SHP77 treated with DMSO at 0.1 percent for 48 hours (cell line): ENCODE results near the gene RPL32.
"Not testable (repeated sequence)": the region's sequence is repeated elsewhere in the genome, so short reads cannot be mapped to it uniquely, and the experiment has no call there.

ENCODE experiments used
- DNase-seq: peaks from one replicate; lab custom pipeline; 2025; lab: John Stamatoyannopoulos, UW

RPL32 gene

DNA sequence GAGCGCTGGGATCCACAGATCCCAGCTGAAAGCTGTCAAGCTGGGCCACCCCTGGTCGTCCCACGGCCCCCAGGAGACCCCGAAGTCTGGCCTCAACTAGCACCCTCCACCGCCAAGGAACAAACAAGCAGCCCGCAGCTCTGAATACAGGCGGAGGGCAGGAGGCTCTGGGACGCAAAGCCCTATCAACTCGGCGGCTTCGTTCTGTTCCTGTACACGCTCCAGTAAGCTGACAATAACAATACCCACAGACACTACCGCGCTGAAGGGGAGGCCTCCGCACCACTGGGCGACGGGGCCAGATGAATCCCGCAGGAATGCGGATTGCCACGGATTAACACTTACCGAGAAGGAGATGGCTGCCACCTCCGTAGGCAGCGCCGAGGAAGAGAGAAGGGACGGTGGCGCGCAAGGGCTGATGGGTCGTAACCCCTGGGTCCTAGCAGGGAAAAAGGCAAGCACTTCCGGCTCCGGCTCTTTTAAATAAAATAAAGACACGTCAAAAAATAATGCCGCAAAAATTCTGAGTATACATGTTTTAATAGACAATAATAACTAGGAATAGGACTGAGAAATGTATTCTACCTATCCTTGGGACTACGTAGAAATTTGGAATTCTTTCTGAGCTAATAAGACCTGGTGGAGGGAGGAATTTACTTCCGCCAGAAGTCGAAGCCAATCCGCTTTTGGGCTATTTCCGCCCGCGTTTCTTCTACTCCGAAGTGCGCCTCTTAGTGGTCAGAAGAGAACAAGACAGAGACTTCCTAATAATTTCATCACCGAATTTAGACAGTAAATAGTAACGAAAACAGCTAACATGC lies at the start of gene RPL32:
RPL32 (minus strand) TSS at position 417 of the 821 bp plus-strand sequence. CDS start 1,328 bp downstream, outside the sequence.
- peak; percentile 89 for DNase-seq

DNA sequence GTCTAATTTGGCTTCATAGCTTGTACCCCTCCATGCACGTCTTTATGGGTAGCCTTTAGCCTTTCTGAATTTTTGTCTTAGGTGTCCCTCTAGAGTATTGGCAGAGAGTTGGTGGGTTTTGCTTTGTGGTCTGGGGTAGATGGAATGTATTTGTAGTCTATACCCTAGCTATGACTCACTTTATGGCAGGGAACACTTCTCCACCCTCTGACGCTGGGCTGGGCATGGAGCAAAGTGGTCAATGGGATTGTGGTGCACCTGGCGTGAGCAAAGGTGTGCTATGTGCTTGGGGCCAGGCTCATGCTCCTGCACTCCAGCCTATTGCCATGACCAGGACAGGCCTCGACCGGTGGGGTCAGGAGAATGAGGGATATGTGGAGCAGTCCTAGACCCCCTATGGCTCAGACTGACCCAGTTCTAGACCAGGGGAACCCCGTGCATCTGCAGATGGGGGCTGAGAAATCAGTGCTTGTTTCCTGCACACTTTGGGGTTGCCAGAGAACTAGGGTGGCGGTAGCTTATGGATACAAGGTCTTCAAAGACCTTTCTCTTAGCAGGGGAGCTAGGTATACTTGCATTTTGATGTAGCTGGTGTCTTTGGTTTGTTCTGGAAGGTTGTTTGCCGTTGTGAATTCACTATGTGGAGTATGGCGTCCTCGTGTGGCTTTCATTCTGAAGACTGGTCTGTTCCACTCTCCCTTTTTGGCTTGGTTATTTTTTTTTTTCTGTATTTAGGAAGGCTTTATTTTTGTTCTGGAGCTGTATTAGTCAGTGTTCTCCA lies 49.4 kb upstream of the RPL32 start:
- no peak for DNase-seq

DNA sequence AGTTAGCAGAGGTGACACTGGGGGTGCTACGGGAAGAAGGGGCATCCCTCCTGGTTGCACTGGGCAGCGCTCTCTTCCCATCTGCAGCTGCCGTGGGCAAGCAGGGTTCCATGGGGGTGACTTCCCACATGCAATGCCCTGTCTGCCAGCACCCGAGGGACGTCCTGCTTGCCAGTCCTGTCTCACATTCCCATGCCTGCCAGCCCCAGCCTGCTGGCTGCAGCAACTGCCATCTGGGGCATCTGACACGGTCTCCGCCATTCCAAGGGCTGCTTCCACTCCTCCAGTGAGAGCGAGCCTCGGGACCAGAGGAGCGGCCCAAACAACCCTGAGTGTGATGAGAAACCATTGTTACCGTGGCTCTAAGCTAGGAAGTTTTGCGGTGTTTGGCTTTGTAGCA lies 45.4 kb upstream of the RPL32 start:
- no peak for DNase-seq

GRCh38 chr3:12886106-12886679 lies 44.8 kb upstream of the RPL32 start:
- DNase-seq, result no peak

DNA sequence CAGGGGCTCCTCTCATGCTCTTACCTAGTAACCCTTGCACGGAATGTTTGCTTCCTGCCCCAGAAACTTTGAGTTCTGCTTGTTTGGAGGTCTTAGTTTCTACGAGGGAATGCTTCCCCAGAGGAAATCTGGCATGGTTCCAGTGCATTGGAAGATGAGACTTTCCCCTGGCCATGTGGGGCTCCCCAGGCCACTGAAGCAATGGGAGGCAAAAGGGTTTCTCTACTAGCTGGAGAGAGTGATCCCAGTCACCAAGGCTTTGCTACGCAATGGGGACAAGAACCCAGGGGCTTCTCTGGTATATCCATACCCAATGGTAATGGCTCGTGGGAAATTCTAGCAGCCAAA lies 44.2 kb upstream of the RPL32 start:
- DNase-seq, result no peak

DNA sequence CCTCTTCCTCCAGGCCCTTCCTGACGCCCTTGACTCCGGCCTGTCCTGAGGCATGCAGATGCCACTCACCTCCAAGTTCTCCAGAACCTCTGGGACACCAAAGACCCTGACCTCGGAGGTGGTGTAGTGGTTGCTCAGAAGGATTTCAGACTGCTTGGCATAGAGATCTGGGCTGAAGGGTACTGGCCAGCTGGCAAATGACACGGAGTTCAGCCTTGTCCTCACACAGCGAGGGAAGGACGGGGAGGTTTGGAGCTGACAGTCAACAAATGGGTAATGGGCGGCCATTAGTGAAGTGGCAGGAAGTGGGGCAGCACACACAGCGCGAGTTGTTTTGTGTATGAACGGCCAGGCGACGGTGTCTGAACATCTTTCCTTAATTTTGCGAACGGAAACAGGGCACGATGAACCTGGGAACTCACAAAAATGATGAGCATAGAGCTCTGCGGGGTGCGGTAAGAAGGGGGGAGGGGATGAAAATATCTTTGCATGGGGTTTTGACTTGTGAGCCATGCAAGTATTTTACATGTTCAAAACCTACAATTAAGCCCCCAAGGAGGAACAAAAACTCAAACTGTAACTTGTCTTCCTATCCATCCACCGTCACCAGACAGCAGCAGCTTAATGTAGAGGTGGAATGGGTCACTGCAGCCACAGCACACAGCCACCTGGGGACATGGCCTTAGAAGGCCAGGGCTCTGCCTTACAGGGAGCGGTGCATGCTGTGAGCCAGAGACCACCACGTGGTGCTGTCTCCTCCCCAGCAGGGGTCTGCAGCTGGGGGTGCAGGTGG lies 43.6 kb upstream of the RPL32 start:
- no peak for DNase-seq

DNA sequence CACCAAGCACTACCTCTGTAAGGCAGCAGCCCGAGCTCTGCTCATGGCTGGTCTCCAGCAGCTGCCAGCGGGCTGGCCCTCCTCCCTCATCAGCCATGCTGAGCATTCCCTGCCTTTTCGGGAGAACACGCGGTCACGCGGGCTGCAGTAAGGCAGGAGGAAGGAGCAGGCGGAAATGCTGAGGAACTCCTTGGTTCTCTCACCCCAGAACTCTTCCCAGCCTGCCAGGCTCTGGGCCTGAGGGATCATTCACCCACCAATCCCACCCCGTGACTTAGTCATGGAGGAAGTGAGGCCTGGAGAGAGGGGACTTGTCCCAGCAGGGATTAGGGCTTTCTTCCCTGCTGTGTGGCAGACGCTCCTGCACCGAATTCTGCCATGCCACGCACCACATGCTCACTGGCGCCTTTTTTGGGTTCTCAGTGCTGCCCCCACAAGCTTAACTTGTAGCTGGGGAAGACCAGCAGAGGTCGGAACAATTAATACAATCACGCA lies 42.9 kb upstream of the RPL32 start:
- no peak for DNase-seq

DNA sequence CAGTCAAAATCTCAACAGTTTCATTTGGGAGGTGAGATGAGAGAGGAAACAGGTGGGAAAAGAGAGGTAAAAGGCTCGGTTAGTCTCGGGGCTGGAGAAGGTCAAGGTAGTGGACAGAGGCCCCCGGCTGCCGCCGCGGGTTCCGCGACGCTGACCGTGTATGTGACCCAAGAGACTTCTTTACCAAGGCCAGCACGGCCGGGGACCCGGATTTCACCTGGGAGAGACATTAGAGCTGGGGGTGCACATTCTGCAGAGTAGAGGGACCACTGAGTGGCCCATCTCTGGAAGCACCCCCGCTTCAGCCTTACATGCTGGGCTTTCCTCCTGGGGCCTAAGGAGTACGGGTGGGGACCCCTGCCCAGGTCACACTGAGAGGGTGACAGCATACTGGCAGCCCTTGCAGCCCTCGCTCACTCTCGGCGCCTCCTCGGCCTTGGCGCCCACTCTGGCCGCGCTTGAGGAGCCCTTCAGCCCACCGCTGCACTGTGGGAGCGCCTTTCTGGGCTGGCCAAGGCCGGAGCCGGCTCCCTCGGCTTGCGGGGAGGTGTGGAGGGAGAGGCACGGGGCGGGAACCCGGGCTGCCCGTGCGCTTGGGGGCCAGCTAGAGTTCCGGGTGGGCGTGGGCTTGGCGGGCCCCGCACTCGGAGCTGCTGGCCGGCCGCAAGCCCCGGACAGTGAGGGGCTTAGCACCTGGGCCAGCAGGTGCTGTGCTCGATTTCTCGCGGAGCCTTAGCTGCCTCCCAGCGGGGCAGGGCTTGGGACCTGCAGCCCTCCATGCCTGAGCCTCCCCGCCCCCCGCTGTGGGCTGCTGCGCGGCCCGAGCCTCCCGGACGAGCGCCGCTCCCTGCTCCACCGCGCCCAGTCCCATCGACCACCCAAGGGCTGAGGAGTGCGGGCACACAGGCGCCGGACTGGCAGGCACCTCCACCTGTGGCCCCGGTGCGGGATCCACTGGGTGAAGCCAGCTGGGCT lies 41.3 kb upstream of the RPL32 start:
- DNase-seq, result no peak

GRCh38 chr3:12881858-12882257 lies 40.5 kb upstream of the RPL32 start:
- DNase-seq, result not testable (repeated sequence)

GRCh38 chr3:12879191-12879815 lies 37.9 kb upstream of the RPL32 start:
- DNase-seq, result no peak

GRCh38 chr3:12878758-12879157 lies 37.4 kb upstream of the RPL32 start:
- DNase-seq, result not testable (repeated sequence)

- no peak for DNase-seq
These were observed 36.8 kb upstream of the RPL32 start for GRCh38 chr3:12878141-12878574.

GRCh38 chr3:12877040-12877439 lies 35.7 kb upstream of the RPL32 start:
- DNase-seq, result no peak

DNA sequence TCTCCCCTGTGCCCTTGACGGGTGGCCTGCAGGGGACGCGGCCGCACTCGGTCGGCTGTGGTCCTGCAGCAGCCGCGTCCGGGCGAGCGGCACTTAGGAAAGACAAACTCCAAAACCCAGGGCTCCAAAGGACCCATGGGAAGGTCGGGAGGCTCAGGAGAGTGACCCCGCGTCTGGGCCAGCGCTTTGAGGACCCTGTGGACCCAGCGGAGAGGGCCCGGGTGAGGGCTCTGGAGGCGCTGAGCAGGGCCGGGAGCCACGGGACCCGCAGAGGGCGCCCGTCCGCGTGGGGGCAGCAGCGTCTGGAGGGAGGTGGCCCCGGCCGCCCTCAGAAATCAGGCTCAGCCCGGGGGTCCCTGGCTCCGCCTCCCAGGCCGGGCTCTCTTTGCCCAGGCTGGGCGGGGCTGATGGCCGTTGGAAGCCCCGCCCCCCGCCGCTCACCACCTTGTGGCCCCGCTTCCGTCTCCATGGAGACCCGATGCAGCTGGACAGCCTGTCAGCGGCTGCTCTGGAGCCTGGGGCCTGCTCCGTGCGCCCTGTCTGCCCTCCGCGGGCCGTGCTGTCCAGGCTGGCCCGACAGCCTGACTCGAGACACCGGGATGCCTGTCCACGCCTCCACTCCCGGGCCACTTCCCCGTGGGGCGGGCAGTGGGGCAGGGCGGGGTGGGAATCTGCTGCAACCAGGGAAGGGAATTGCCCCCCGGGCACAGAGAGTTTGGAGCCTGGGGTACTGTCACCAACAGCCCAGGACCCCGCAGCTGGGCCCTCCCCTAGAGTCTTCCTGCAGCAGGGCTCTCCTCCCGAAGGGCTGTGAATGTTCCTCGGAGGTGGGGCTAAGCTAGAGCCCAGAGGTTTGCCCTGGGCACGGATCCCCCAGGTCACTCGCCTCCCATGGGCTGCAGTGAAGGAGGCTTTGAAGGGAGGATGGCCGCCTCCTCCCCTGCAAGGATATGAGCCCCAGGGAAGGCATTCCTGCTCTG lies 34.8 kb upstream of the RPL32 start:
- peak; percentile 14 for DNase-seq

GRCh38 chr3:12871404-12871983 lies 30.1 kb upstream of the RPL32 start:
- no peak for DNase-seq

- no peak for DNase-seq
These were observed 29.6 kb upstream of the RPL32 start for GRCh38 chr3:12870942-12871341.

GRCh38 chr3:12869035-12869621 lies 27.8 kb upstream of the RPL32 start:
- no peak for DNase-seq
